WTC11 (cell line): ENCODE results near the gene ZCCHC9.

Source experiments
- CTCF ChIP-seq: fragments of 200-600 bp; IDR thresholded peaks from 2 replicates; pipeline ENCODE4 v1.8.0; 2022; ENCODE audit warnings: antibody characterized with exemption
- ETV6 ChIP-seq: sonication (generic); formaldehyde crosslinking; IDR thresholded peaks from 2 replicates; pipeline ENCODE4 v1.8.1; 2022; ENCODE audit warnings: mild to moderate bottlenecking, missing genetic modification reagents
- GABPB1 ChIP-seq: sonication (generic); formaldehyde crosslinking; IDR thresholded peaks from 2 replicates; pipeline ENCODE4 v1.8.1; 2023; ENCODE audit warnings: mild to moderate bottlenecking, missing genetic modification reagents
- IRF2 ChIP-seq: sonication (generic); formaldehyde crosslinking; IDR thresholded peaks from 2 replicates; pipeline ENCODE4 v1.8.0; 2022; ENCODE audit warnings: low read depth, missing genetic modification reagents, borderline replicate concordance
- KAT7 ChIP-seq: sonication (generic); formaldehyde crosslinking; IDR thresholded peaks from 2 replicates; pipeline ENCODE4 v1.8.1; 2023; ENCODE audit warnings: missing genetic modification reagents, mild to moderate bottlenecking, borderline replicate concordance
- SMAD4 ChIP-seq: sonication (generic); formaldehyde crosslinking; IDR thresholded peaks from 2 replicates; pipeline ENCODE4 v1.8.0; 2022; ENCODE audit warnings: mild to moderate bottlenecking, missing genetic modification reagents

- no peak for TF ChIP-seq GABPB1 (CRISPR knock-in tag)
- no peak for TF ChIP-seq SMAD4
- no peak for TF ChIP-seq CTCF
- TF ChIP-seq ETV6 (CRISPR knock-in tag): no peak
- no peak for TF ChIP-seq KAT7
- TF ChIP-seq IRF2 (CRISPR knock-in tag): no peak
Measured at GRCh38 chr5:81317536-81317935, 16.1 kb downstream of the ZCCHC9 start.
